Measurements from ENCODE around the gene AGT.

- TF ChIP-seq CTCF (IDR thresholded peaks at IDR 0.05; ENCODE audit: insufficient read depth, low read length, poor library complexity, severe bottlenecking) (no peak), EZH2phosphoT487 (conservative IDR thresholded peaks at IDR 0.05; ENCODE audit: low read length) (no peak)
These were observed 8.5 kb downstream of the AGT start for GRCh38 chr1:230705289-230706019.

All from SU-DHL-6 (cell line).